ENCODE data around the gene WASHC4. TPM values are rescaled to one million over a fixed set of nuclear protein-coding genes. Genes with fewer than 3 reads are reported as not detected.

The WASHC4 gene
- total and polyA plus RNA-seq, 8 donors, result 8.9 to 33.0 (median 17.7) TPM

DNA sequence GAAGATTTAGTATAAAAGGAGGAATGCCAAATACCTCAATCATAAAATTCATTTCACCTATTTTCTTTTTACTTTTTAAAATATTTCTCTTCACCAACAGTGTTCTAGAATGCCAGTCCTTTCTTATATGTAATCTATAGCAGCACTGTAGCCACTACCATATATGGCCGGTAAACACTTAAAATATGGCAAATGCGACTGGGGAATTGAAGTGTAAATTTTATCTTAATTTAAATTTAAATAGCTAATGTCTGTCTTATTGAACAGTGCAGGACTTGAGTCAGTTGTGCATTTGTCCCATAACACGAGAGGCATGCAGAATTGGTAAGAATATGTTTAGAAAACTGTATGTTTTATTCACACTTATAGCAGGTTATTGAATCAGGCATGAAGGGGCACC is 50.1 kb downstream of the WASHC4 start:
- FAIRE-seq (no peak), DNase-seq (no peak), ATAC-seq (no peak)
- no peak for TF ChIP-seq CTCF (IDR thresholded peaks at IDR 0.05)
- intact Hi-C loops (cut with DNase I), result no loop called here
- Histone ChIP-seq H3K9me3 (no peaks in the 10 kb centered on the region), H3K27me3 (no peaks in the 10 kb centered on the region), H3K27ac (no peak overlapping the region), H3K4me1 (no peaks in the 10 kb centered on the region), H3K4me3 (no peak overlapping the region), H3K36me3 (peaks cover 0 to 35% (median 7%) of the 10 kb centered on the region in 3 donors)
- 89 to 90% methylated on average over 3 of the region's 3 CpGs for whole genome bisulfite sequencing, 2 donors

GRCh38 chr12:105158876-105159275 is 51.3 kb downstream of the WASHC4 start:
- DNase-seq (no peak), ATAC-seq (no peak), FAIRE-seq (no peak)
- WGBS, 2 donors, result 90 to 95% methylated on average over 2 of the region's 2 CpGs
- TF ChIP-seq CTCF (IDR thresholded peaks at IDR 0.05), result no peak
- Histone ChIP-seq H3K4me1 (no peaks in the 10 kb centered on the region), H3K4me3 (no peak overlapping the region), H3K27me3 (no peaks in the 10 kb centered on the region), H3K9me3 (no peaks in the 10 kb centered on the region), H3K36me3 (peaks cover 0 to 48% (median 7%) of the 10 kb centered on the region in 3 donors), H3K27ac (no peak overlapping the region)
- intact Hi-C loops (cut with DNase I), result no loop called here

DNA sequence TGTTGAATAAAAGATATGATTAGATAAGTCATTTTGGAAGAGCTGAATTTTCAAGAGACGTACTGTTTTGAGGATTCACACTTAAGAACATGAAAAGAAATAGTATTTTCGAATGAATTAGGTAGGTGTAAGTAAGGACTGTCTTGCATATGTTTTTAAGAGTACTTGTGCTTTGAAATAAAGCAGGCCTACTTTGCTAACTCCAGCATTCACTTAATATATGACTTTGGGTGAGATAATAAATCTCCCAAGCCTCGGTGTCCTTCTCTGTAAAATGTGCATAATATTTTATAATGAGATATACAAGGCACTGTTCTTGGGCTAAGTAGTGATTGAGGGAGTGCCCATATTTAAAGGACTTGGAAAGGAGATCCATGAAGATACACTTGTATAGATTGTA is 54.6 kb downstream of the WASHC4 start:
- H3K4me1 ChIP-seq, result no peaks in the 10 kb centered on the region
- FAIRE-seq (no peak), DNase-seq (no peak), ATAC-seq (no peak)
- H3K36me3 ChIP-seq, result peaks cover 0 to 70% (median 15%) of the 10 kb centered on the region in 3 donors
- H3K9me3 ChIP-seq, result no peaks in the 10 kb centered on the region
- H3K4me3 ChIP-seq, result no peak overlapping the region
- no peak for TF ChIP-seq CTCF (IDR thresholded peaks at IDR 0.05)
- intact Hi-C loops (cut with DNase I), result no loop called here
- H3K27me3 ChIP-seq, result no peaks in the 10 kb centered on the region
- no peak overlapping the region for H3K27ac ChIP-seq
- 91% methylated on average over 3 of the region's 3 CpGs for WGBS, 2 donors

DNA sequence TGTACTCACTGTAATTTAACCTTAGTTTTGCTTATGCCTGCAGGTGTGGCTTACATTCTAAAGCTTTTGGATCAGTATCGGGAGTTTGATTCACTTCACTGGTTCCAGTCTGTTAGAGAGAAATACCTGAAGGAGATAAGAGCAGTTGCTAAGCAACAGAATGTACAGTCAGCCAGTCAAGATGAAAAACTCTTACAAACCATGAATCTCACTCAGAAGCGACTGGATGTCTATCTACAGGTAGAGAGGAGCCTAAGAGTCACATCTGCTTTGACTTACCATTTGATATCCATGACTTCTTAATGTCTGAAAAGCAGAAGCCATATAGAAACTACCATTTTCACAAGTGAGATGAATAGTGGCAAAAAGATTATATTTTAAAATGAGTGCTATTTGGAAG is 56.5 kb downstream of the WASHC4 start:
- WGBS, 2 donors, result 65 to 75% methylated on average over 2 of the region's 2 CpGs
- H3K36me3 ChIP-seq, result peaks cover 0 to 56% (median 13%) of the 10 kb centered on the region in 3 donors
- ATAC-seq, result no peak

More for the DNA sequence above, 56.5 kb downstream of the WASHC4 start:
- H3K27ac ChIP-seq, result no peak overlapping the region
- H3K4me1 ChIP-seq, result peaks cover 0 to 11% (median 0%) of the 10 kb centered on the region in 3 donors
- intact Hi-C loops (cut with DNase I), result no loop called here
- H3K4me3 ChIP-seq, result no peak overlapping the region
- FAIRE-seq (no peak), DNase-seq (no peak)
- H3K9me3 ChIP-seq, result no peaks in the 10 kb centered on the region
- H3K27me3 ChIP-seq, result no peaks in the 10 kb centered on the region
- no peak for TF ChIP-seq CTCF (IDR thresholded peaks at IDR 0.05)
